HG03025 (cell line): ENCODE data around the gene MACROD2.
"Not testable (repeated sequence)": the region's sequence is repeated elsewhere in the genome, so short reads cannot be mapped to it uniquely, and the experiment has no call there.

Source experiments
- ATAC-seq: cut with Tn5 transposase; IDR thresholded peaks from one replicate; pipeline ENCODE4 v1.9.1; 2021; ENCODE audit warnings: mild to moderate bottlenecking, moderate library complexity; ENCODE audit not compliant: unreplicated experiment, low FRiP score

The MACROD2 gene

DNA sequence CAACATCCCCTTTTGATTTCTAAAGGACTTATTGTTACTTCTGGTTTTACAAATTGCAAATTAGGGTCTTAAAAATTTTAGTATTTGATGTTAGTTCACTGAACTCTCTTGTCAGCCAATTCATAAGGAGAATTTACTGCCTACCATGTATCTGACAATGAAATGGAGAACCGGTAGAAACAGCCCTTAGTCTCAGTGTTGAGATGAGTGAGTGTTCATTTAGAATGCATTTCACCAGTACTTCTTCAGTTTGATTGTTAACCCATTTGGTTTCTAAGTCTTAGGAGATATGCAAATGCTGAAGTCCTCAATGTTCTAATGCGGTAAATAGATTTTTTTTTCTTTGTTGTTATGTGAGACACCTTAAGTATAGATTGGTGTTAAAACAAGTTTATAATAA is 958.4 kb downstream of the MACROD2 start:
- ATAC-seq = no peak

DNA sequence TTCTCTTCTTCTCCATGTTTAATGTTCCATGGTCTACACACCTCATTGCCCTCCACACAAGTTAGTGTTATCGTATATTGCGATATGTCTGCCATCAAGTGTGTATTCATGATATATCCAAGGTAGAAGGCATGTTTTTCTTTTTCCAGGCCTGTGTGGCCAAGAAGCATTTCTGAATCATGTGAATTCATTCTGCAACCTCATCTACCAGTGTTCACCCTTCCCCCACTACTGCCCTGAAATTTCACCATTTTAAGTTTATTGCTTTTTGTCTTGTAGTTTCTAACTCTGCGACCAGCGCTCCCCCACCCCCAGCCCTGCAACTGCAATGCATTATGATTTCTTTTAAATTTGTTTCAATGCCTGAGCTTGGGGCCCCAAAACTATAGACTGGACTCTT is 960.1 kb downstream of the MACROD2 start:
- ATAC-seq = no peak

DNA sequence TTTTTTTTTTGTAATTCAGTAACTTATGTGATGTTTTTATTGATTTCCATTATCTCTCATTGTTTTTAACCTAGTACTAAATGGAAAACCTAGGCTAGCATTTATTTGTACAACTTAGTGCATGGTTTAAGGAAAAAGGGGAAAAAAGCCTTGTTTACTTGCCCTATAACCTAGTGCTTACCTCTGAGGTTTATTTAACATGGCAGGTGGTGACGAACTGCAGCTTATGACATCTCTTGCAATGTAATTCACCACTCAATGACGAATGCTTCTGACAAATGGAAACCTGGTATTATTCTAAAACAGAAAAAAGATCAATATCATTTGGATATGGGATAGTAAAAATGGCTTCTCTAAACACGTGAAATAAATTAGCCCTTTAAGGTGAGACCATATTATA is 960.7 kb downstream of the MACROD2 start:
- ATAC-seq = no peak

DNA sequence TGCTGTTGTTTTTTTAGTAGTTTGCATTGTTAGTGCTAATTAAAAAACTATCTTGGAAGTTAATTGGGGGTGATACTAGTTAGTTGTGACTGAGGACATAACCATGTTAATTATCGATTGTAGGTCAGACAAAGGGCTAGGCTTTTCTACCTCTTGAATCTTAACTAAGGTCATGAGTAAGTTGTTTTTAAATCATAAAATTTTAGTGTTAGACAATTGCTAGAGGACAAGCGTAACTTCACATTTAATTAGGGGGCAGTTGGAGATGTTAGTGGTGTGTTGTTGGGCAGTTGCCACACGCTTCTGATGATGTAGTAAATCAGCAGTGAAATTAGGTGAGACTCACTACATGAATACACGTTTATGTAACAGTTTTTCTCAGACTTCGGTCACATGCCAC is 961.2 kb downstream of the MACROD2 start:
- ATAC-seq = no peak

DNA sequence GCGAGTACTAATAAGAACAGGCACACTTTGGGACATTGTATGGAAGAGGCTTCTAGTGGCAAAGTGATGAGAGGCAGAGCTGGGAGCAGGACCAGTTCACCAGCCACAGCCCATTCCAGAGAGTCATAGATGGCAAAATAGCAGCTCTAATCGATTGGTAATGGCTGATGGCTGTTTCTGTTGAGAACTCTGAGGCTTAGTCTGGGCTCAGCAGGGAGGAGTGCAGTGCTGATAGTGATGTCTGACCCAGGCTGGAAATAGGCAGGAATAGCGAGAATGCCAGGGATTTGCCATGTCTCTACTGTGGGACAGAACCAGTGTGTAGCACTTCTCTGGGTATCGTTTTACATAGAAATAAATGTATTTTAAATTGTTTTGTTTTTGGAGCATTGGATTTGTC is 962.1 kb downstream of the MACROD2 start:
- no peak for ATAC-seq

DNA sequence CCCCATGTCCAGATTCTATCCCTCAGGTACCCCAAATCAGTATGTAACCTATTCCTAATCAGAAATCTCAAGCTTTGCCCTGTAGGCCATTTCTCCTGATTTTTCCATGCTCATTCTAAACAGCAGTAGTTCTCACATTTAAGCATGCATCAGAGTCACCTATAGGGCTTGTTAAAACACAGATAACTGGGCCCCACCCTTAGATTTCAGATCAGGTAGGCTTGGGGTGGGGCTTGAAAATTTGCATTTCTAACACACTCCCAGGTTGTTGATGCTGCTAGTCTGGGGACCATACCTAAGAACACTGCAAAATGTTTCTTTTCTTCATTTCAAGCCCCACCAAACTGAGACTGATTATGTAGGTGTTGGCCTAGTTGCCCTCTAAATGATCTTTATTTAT is 963.3 kb downstream of the MACROD2 start:
- no peak for ATAC-seq

DNA sequence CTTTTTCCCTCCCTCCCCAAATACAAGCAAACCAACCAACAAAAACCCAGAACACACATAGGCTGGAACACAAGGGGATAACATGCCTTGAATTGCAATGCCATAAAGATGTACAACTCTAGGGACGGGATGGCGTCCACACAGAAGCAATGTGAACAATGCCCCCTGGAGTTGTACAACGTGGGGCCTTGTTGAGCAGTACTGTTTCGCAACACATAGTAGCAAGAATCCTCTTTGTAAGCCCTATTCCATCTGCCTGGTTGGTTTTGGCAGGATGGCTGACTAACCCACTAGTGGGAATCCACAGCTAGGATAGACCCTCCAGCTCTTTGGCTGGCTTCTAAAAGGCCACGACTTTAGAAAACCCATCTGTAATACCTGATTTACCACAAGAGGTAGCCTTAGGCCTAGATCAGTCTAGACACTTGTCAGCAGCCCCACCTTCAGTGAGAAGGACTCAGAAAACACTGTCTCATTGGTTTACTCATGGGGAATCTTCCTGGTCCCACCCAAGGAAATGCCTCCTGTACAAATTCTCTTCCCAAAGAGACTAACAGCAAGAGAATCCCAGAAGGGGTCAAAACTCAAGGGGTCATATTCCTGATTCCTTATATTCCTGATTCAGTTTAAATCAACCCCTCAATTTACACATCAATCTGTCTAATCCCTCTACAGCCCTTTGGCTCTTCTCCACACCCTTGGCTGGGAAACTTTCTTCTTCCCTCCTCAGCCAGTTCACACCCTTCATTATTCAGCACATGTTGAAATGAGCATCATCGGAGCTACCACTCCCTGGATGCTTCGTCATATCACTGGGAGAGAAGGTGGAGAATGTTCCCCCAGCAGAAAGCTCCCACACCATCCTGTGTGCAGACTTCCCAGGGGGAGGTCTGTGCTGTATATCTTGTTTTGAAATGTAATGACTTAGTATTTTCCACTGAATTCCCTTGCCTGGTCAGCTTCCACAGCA is 964.5 kb downstream of the MACROD2 start:
- ATAC-seq = no peak

DNA sequence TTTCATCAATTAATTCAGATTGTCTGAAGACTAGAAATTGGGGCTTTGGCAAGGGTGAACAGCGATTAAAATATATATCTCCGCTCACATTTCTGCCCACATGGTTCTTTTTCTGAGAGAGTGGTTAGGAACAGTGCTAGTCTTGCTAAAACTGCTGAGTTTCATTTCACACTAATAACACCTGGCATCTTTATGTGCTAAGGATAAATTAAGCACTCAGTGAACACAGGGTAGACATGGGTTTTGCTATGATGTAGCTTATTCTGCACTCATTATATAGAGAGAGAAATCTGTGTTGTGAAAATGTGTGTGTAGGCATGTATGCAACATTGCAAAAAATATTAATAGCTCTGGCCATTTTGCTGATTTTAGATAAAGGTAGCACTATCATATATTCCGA is 965.5 kb downstream of the MACROD2 start:
- ATAC-seq = no peak

DNA sequence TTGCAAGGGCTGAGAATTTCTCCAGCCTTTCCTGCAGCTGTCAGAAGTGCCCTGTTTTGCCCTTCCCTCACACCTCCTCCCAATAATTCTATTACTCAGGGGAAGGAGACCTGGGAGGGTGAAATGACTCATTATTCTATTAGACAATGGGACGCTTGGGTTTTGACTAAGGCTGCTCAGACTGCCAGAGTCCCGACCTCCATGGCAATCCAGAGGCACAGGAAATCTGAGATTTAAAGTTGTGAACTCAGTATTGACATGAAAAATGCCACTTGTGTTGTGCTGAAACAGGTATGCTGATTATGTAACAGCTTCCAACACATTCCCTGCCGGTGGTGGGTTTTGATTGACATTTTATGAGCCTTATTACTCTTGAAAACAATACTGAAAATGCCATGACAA is 967.9 kb downstream of the MACROD2 start:
- no peak for ATAC-seq

DNA sequence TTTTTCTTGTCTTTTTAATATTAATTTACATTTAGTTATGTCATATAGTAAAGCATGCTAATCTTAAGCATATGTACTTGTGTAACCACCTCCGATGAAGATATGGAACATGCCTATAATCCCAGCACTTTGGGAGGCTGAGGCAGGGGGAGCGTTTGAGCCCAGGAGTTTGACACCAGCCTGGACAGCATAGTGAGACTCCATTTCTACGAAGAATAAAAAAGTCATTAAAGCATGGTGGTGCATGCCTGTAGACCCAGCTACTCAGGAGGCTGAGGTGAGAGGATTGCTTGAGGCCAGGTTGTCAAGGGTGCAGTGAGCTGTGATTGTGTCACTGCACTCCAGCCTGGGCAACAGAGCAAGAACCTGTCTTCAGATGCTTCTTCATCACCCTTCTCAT is 970.9 kb downstream of the MACROD2 start:
- ATAC-seq = no peak

DNA sequence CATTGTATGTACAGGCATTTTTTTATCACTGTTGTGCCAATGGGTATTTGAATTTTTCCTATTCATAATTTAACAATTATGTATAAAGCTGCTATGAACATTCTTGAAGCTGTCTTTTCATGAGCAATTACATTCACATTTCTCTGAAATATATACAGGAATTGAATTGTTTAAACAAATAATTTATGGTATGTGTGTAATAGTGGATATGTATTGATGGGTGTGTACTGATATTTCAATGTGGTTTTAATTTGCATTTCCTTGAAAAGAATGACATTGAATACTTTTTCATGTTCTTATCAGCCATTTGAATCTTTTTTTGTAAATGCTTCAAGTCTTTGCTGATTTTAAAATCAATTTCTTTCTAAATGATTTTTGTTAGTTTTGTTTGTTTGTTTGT is 971.5 kb downstream of the MACROD2 start:
- ATAC-seq = no peak

DNA sequence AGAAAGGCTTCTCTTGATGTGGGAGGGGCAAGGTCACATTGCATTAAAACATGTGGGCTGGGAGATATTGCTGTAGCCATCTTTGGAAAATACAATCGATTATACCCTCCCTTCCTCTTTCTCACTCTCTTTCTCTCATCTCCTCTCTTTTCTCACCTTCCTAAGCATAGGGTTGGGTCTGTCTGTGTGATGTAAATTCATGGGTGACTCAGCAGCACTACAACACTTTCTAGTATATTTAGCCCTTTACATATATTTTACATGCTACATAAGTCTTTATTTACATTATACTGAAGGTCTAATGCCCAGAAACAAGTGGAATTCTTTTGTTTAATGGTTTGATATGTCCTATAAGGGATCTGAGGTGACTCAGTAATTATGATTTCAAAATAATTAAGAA is 976.9 kb downstream of the MACROD2 start:
- no peak for ATAC-seq

DNA sequence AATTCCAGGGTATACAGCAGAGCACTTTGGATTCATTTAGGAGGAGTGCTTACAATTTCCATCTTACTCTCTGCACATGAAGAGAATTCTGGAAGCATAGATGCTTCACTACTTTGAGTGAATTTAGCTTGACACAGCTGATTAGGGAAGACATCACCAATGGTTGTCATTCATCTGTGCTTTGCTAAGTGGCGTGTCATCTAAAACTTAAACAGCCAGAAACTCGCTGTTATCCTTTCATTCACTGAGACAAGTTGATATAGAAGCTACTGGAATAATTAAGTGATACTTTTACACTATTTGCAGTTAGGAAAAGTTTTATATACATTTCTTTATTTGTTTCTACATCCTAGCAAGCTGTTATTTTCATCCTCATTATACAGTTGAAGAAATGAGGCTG is 977.4 kb downstream of the MACROD2 start:
- no peak for ATAC-seq

DNA sequence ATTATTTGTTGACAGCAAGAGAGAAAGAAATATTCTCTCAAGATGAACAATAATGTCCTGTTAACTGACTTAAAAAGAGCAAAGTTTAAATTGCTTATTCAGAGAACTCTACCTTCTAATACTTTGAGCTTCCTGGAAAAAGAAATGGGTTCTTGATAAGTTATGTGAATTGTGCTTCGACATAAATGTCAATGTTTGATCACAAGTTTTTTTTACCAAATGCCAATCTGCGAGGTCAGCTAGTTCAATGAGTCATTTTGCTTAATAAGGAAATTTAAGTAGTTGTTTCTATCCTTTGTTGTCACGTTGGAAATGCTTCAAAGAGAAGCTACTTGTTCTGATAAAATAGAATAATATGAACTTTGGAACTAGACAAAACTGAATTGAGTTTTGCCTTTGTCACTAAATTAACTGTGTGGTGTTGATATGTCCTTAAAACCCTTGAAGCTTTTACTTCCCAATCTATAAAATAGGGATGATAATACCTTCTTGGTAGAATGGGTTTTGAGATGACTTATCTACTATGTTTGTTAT is 984.2 kb downstream of the MACROD2 start:
- ATAC-seq = no peak

DNA sequence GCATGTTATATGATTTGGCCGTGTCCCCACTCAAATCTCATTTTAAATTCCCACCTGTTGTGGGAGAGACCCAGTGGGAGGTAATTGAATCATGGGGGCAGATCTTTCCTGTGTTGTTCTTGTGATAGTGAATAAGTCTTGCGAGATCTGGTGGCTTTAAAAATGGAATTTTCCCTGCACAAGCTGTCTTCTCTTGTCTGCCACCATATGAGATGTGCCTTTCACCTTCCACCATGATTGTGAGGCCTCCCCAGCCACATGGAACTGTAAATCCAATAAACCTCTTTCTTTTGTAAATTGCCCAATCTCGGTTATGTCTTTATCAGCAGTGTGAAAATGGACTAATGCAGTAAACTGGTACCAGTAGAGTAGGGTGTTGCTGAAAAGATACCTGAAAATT is 986.2 kb downstream of the MACROD2 start:
- ATAC-seq = not testable (repeated sequence)

DNA sequence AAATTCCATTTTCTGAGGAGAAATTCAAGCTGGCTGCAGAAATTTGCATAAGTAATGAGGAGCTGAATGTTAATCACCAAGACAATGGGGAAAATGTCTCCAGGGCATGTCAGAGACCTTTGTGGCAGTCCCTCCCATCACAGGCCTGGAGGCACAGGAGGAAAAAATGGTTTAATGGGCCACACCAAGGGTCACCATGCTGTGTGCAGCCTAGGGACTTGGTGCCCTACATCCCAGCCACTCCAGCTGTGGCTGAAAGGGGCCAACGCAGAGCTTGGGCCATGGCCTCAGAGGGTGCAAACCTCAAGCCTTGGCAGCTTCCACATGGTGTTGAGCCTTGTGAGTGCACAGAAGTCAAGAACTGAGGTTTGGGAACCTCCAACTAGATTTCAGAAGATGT is 987.0 kb downstream of the MACROD2 start:
- ATAC-seq = not testable (repeated sequence)

DNA sequence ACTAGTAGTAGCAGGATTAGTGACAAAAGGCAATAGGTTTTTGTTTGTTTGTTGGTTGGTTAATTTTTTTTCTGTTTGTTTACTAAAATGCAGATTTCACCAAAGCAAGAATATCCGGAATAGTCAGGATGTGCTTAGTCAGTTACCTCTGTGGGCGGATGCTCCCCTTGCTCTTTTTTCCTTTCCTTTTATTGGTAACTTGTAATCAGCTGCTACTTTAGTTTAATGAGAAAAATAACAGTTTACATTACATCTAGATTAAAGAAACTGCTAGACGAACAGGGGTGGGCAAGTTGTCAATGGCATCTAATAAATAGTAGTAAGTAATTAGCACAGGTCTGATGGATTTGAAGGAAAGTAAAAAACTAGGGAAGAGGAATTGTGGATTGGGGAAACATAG is 989.0 kb downstream of the MACROD2 start:
- no peak for ATAC-seq

DNA sequence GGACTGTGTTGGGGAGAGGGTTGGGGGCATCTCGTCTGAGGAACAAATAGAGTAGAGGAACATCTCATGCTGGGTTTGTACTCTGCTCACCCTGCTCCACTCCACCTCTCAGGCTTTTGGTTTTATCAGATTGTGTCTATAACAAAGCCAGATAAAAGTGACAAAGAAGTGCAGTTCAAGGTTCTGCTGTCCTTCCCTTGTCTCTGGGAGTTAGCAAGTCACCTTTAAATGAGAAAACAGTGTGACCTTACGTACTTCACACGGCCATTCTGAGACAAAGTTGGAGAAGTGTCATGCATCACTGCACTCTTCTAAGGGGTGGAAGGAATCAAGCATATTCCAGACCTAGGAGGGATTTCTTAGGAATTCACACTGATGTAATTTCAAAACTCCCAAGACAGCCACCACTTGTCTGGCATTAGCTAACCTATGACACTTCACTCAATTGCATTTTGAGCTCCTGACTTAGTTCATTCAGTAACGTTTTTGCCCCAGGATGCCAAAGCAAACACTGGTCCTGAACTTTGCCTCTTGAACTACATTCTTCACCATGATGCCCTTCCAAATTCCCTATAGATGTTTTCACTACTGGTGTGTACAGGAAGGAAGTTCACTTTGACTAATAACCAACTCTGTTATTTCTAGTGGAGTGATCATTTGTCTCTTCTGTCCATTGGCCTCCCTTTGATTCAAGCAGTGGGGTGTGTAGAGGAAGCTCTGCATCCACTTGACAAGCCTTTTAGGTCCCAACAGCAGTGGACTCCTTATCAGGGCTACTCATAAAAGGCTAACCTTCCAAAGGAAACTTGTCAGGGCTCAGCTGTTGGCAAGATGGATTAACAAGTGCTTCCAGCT is 989.7 kb downstream of the MACROD2 start:
- ATAC-seq = no peak

DNA sequence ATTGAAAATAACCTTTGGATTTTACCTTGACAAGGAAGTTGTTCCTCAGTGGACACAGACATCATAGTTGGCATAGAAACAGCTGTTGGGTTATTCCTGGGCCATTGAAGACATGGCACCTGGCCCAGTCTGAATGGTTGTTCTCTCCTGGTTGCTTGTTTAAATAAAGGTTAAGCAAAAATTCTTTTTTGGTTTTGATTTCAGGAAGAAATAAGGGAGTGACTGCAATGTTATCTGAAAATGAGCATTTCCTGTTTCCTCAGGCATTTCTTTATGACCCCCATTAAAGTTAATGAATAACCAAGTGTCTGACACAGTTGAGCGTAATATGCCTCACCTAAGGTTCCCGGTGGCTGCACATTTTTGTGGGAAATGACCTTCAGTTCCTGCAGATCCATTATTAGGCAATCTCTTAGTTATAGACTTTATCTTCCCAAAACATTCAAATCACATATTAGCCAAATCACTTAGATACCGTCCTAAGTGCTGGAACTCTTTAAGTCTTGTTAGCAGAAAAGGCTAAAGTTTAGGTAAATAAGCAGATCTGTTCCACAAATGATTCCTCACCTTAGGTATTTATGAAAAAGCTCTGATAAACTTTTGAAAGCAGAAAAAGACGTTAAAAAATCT is 990.8 kb downstream of the MACROD2 start:
- no peak for ATAC-seq

DNA sequence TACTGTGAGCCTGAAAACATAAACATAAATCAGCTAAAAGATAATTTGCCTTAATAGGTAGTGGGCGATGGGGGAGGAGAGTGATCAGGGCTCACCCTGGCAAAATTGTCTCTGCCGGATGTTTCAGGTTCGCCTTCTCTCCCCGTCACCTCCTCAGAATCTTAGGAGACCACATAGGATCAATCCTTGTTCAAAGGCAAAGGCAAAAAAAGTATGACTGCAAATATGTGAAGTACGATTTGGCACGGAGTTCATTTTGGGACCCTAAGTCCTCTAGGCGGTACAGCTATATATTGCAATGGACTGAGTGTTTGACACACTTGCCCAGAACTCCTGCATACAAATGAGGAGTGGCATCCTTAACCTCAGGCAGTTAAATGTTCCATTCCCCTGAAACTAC is 991.3 kb downstream of the MACROD2 start:
- no peak for ATAC-seq
